Measurements from ENCODE around the gene KPNA1. TPM values are rescaled to one million over a fixed set of nuclear protein-coding genes. Genes with fewer than 3 reads are reported as not detected.

KPNA1 gene
- total RNA-seq, 1 donor from 2014 or later = 82.5 TPM

DNA sequence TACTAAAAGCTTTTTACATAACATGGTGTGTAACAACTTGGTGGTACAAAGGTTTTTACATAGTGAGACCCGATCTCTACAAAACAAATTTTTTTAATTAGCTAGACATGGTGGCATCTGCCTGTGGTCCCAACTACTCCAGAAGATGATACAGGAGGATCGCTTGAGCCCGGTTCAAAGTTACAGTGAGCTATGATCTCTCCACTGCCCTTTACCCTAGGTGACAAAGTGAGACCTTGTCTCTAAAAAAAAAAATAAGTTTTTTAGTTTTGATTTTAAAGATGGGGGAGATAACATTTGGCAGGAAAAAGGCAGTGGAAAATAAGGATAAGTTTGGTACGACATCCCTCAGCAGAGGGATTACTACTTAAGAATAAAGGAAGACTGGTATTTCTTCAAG is 124.8 kb downstream of the KPNA1 start:
- DNase-seq (ENCODE audit: low spot score, unreplicated experiment) = no peak
- Mint-ChIP-seq H3K9me3 (ENCODE audit: low read depth) (no peaks in the 10 kb centered on the region), H3K36me3 (ENCODE audit: insufficient read depth) (peaks cover 10% of the 10 kb centered on the region), H3K4me1 (ENCODE audit: low read depth) (peaks cover 44% of the 10 kb centered on the region), H3K4me3 (ENCODE audit: low read depth) (no peak overlapping the region), H3K27me3 (no peaks in the 10 kb centered on the region), H3K27ac (no peak overlapping the region)
- TF ChIP-seq, protein P1, sequence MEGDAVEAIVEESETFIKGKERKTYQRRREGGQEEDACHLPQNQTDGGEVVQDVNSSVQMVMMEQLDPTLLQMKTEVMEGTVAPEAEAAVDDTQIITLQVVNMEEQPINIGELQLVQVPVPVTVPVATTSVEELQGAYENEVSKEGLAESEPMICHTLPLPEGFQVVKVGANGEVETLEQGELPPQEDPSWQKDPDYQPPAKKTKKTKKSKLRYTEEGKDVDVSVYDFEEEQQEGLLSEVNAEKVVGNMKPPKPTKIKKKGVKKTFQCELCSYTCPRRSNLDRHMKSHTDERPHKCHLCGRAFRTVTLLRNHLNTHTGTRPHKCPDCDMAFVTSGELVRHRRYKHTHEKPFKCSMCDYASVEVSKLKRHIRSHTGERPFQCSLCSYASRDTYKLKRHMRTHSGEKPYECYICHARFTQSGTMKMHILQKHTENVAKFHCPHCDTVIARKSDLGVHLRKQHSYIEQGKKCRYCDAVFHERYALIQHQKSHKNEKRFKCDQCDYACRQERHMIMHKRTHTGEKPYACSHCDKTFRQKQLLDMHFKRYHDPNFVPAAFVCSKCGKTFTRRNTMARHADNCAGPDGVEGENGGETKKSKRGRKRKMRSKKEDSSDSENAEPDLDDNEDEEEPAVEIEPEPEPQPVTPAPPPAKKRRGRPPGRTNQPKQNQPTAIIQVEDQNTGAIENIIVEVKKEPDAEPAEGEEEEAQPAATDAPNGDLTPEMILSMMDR (IDR thresholded peaks at IDR 0.05; ENCODE audit: unreplicated experiment) = no peak

DNA sequence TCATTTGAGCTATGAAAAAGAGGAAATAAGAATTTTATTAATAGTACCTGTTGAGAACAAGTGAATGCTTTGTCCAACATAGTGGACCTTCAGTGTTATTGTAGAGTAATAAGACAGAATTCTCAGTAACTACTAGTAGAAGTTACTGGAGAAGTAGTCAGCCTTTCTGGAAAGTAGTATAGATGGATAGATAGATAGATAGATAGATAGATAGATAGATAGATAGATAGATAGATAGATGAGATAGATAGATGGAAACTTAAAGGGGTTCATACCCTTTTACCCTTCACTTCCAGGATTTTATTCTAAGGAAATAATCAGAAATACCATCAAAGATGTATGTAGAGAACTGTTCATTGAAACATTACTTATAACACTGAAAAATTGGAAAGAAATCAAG is 125.5 kb downstream of the KPNA1 start:
- Mint-ChIP-seq H3K4me1 (ENCODE audit: low read depth) (peaks cover 42% of the 10 kb centered on the region), H3K36me3 (ENCODE audit: insufficient read depth) (peaks cover 10% of the 10 kb centered on the region), H3K4me3 (ENCODE audit: low read depth) (no peak overlapping the region), H3K9me3 (ENCODE audit: low read depth) (no peaks in the 10 kb centered on the region), H3K27ac (no peak overlapping the region), H3K27me3 (no peaks in the 10 kb centered on the region)
- no peak for DNase-seq (ENCODE audit: low spot score, unreplicated experiment)
- TF ChIP-seq, protein P1 (IDR thresholded peaks at IDR 0.05; ENCODE audit: unreplicated experiment) = no peak

DNA sequence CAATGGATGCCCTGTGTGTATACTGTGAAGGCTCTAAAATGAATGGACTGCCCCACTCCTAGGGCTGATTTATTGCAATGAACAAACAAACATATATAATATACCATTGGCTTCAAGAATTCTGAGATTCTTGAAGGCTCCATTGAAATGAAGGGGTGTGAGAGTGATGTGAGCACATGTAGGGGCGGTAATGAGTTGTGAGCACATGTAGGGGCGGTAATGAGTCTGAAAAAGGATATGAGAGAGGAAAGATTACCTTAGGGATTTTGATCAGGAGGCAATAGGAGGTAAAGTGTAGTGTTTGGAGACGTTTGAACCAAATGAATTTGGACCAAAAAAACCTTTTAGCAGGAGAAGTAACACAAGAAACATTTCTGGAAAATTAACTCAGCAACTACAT is 127.0 kb downstream of the KPNA1 start:
- DNase-seq (ENCODE audit: low spot score, unreplicated experiment) = no peak
- H3K4me3 Mint-ChIP-seq (ENCODE audit: low read depth) = no peak overlapping the region
- H3K36me3 Mint-ChIP-seq (ENCODE audit: insufficient read depth) = peaks cover 10% of the 10 kb centered on the region
- TF ChIP-seq, protein P1 (IDR thresholded peaks at IDR 0.05; ENCODE audit: unreplicated experiment) = no peak
- H3K4me1 Mint-ChIP-seq (ENCODE audit: low read depth) = peaks cover 35% of the 10 kb centered on the region
- no peak overlapping the region for H3K27ac Mint-ChIP-seq
- H3K9me3 Mint-ChIP-seq (ENCODE audit: low read depth) = no peaks in the 10 kb centered on the region
- H3K27me3 Mint-ChIP-seq = no peaks in the 10 kb centered on the region

DNA sequence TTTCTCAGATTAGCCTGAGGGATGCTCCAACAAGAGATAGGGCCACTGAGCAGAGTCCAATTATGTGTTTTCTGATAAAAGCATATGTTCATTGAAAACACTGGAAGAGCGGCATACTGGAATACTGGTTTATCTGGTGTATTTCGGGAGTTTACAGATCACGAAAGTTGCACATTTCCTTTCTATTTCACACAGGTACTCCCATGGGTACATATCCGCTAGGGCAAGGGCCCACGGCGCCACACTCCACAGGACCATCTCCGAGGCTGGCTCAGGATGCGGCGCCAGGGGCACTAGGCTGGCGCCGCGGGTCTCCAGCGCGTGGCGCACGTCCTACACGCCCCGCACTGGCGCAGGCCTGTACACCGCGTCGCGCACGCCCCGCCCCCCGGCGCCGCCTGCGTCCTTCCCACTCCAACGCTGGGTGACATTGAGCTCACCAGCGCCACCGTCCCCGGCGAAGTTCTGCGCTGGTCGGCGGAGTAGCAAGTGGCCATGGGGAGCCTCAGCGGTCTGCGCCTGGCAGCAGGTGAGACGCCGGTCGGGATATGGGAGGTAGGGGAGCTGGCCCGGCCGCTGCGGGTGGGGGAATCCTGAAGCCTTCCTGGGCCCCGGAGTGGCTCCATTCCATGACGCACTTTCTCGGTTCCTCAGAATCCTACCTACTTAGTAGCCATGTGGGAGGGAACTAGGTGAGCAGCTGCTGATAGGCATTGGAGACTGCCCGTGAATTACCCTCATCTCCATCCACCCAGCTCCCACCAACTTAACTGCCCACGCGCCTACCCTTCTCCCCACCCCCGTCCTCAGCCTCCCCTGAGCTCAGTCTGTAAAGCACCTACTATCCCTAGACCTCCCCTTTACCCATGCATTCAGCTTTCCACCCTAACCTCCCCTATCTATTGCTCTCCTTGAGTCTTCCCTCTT is 130.7 kb downstream of the KPNA1 start, which contains the start of gene FAM162A:
Gene FAM162A, plus strand, starts transcription at position 412 of the 927 bp plus-strand sequence. Its CDS starts 84 bp downstream, at position 496.
- Mint-ChIP-seq H3K9me3 (ENCODE audit: low read depth) (no peaks in the 10 kb centered on the region), H3K36me3 (ENCODE audit: insufficient read depth) (peaks cover 10% of the 10 kb centered on the region), H3K27ac (peak within 1 kb of the TSS; percentile 97), H3K4me3 (ENCODE audit: low read depth) (peak within 1 kb of the TSS; percentile 95), H3K4me1 (ENCODE audit: low read depth) (peaks cover 28% of the 10 kb centered on the region), H3K27me3 (no peaks in the 10 kb centered on the region)
- TF ChIP-seq, protein P1 (IDR thresholded peaks at IDR 0.05; ENCODE audit: unreplicated experiment) = peak; percentile 77
- peak; percentile 95 for DNase-seq (ENCODE audit: low spot score, unreplicated experiment)

DNA sequence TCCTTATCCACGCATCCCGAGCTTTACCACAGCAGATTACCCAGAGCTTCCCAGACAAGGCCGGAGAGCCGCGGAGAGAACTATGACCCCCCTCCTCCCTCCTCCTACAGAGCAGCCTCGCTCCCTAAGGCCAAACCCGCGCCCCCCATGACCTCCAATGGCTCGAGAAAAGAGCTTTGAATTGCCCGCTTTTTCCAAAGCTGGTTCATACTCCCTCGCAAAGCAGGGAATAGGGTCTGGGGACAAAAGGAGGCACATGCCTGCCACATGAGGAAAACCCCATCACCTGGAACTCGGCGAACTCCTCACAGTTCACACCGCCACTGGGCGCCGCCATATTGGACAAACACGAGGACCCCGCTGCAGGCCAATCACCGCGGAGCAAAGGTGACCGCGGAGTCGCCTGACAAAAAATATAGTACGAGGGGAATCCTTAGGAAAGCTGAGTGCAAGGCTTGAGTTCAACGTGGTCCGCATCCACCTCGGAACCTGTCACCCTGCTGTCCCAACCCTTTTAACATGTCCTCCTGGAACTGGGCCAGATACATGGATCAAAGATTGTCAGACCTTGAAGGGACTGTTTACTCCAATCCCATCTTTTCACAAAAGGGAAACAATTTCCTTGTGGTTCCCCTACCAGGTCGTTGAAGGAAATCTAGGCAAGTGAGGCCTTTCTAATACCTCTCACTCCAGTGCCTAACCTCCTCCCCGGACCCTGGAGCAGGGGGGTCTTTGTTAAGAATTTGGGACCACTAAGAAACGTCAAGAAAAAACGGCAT is 131.7 kb downstream of the KPNA1 start, which contains the start of gene MIX23:
Gene MIX23, minus strand, starts transcription at position 344 of the 779 bp plus-strand sequence. Its CDS starts 7 bp downstream, at position 337.
- H3K4me3 Mint-ChIP-seq (ENCODE audit: low read depth) = peak within 1 kb of the TSS; percentile 95
- TF ChIP-seq, protein P1 (IDR thresholded peaks at IDR 0.05; ENCODE audit: unreplicated experiment) = no peak
- peaks cover 6% of the 10 kb centered on the region for H3K36me3 Mint-ChIP-seq (ENCODE audit: insufficient read depth)

More for the DNA sequence above, 131.7 kb downstream of the KPNA1 start, which contains the start of gene MIX23:
- Mint-ChIP-seq H3K27me3 (no peaks in the 10 kb centered on the region), H3K9me3 (ENCODE audit: low read depth) (no peaks in the 10 kb centered on the region), H3K4me1 (ENCODE audit: low read depth) (peaks cover 28% of the 10 kb centered on the region), H3K27ac (peak within 1 kb of the TSS; percentile 97)
- DNase-seq (ENCODE audit: low spot score, unreplicated experiment) = peak; percentile 75
